GM12875 (cell line): ENCODE results near the gene LGALS12.
"Not testable (repeated sequence)": the region's sequence is repeated elsewhere in the genome, so short reads cannot be mapped to it uniquely, and the experiment has no call there.

Experiments
- H3K4me3 ChIP-seq: one replicate; pipeline ENCODE4 v1.5.1; 2011; ENCODE audit warnings: low read depth, low read length, control low read depth
- CTCF ChIP-seq: IDR thresholded peaks from 2 replicates; pipeline ENCODE4 v1.5.1; 2011; ENCODE audit warnings: low read depth, mild to moderate bottlenecking, control low read depth, inconsistent platforms, low read length, moderate library complexity, borderline replicate concordance; ENCODE audit not compliant: insufficient read depth

The LGALS12 gene

DNA sequence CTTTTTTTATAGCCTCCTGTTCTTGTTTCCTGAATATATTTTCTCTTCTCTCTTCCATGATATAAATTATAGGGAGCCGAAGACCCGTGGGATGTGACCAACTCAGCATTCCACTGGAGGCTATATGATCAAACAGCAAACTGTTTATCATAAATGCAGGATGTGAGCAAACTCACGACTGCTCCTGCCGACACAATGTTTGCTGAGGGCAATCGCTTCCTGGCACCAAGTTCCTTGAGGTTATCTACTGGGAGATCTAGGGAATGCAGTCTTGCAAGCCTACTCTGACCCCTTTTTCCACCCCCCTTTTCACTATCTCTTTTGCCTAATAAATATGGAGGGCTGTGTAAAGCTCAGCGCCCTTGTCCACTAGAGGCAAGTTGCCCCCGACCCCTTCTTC is 17.3 kb downstream of the LGALS12 start:
- H3K4me3 ChIP-seq = no peak overlapping the region
- no peak for TF ChIP-seq CTCF

DNA sequence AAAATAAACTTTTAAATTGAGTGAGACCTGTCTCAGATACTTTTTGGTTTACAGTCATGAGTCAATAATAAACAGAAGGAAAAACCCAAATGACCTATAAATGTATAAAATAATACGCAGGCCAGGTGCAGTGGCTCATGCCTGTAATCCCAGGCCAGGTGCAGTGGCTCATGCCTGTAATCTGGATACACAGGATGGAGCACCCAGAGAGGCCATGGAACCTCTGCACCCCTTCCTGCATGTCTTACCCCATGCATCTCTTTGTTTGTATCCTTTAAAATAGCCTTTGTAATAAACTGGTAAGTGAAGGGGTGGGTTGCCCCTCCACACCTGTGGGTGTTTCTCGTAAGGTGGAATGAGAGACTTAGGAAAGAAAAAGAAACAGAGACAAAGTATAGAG is 21.8 kb downstream of the LGALS12 start:
- H3K4me3 ChIP-seq = no peak overlapping the region
- TF ChIP-seq CTCF = no peak

- not testable (repeated sequence) for H3K4me3 ChIP-seq
Measured at GRCh38 chr11:63528156-63528555, 22.3 kb downstream of the LGALS12 start.

DNA sequence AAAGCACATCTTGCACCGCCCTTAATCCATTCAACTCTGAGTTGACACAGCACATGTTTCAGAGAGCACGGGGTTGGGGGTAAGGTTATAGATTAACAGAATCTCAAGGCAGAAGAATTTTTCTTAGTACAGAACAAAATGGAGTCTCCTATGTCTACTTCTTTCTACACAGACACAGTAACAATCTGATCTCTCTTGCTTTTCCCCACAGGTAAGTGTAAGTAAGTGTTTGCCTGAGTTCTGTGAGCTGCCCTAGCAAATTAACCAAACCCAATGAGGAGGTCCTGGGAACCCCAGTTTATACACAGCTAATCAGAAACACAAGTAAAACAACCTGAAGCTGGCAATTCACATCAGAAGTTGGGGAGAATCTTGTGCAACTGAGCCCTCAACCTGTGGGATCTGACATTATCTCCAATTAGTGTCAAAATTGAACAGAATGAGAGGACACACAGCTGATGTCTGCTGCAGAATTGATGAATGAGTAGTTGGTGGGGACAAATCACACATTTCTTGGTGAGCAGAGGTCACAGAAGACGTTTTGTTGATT is 22.9 kb downstream of the LGALS12 start:
- not testable (repeated sequence) for H3K4me3 ChIP-seq

GRCh38 chr11:63529373-63529772 is 23.5 kb downstream of the LGALS12 start:
- not testable (repeated sequence) for H3K4me3 ChIP-seq

- no peak for TF ChIP-seq CTCF
Measured at GRCh38 chr11:63530021-63530420, 24.1 kb downstream of the LGALS12 start.

GRCh38 chr11:63531074-63531792 is 25.3 kb downstream of the LGALS12 start:
- H3K4me3 ChIP-seq = not testable (repeated sequence)

More at GRCh38 chr11:63530021-63530420, 24.1 kb downstream of the LGALS12 start:
- no peak overlapping the region for H3K4me3 ChIP-seq

- no peak for TF ChIP-seq CTCF
- H3K4me3 ChIP-seq = no peak overlapping the region
Measured at GRCh38 chr11:63532117-63532516, 26.2 kb downstream of the LGALS12 start.

GRCh38 chr11:63532799-63533475 is 27.1 kb downstream of the LGALS12 start:
- no peak overlapping the region for H3K4me3 ChIP-seq
- TF ChIP-seq CTCF = no peak
